Activated naive CD8-positive, alpha-beta T cell (primary cell): Measurements from ENCODE around the gene RALGAPA2.
A peak's percentile ranks its signal among the peaks of the same experiment; 100 is the strongest.

Experiments used
- H3K27ac Mint-ChIP-seq: one replicate; pipeline ENCODE4 v1.8.0; 2021; ENCODE audit warnings: mixed read lengths
- H3K27me3 Mint-ChIP-seq: one replicate; pipeline ENCODE4 v1.8.0; 2021; ENCODE audit warnings: mixed read lengths
- H3K36me3 Mint-ChIP-seq: one replicate; pipeline ENCODE4 v1.8.0; 2021; ENCODE audit warnings: mixed read lengths
- H3K4me1 Mint-ChIP-seq: one replicate; pipeline ENCODE4 v1.8.0; 2021; ENCODE audit warnings: low read depth, mixed read lengths
- H3K4me3 Mint-ChIP-seq: one replicate; pipeline ENCODE4 v1.8.0; 2021; ENCODE audit warnings: mild to moderate bottlenecking, mixed read lengths
- H3K9me3 Mint-ChIP-seq: one replicate; pipeline ENCODE4 v1.8.0; 2021; ENCODE audit warnings: low read depth, mixed read lengths

The RALGAPA2 gene

GRCh38 chr20:20446425-20447015 is 265.9 kb downstream of the RALGAPA2 start:
- no peaks in the 10 kb centered on the region for H3K9me3 Mint-ChIP-seq
- no peak overlapping the region for H3K27ac Mint-ChIP-seq
- H3K4me1 Mint-ChIP-seq, result peaks cover 2% of the 10 kb centered on the region
- peaks cover 7% of the 10 kb centered on the region for H3K36me3 Mint-ChIP-seq
- H3K4me3 Mint-ChIP-seq, result no peak overlapping the region
- no peaks in the 10 kb centered on the region for H3K27me3 Mint-ChIP-seq

- H3K36me3 Mint-ChIP-seq, result peaks cover 7% of the 10 kb centered on the region
- H3K27me3 Mint-ChIP-seq, result no peaks in the 10 kb centered on the region
- H3K4me3 Mint-ChIP-seq, result no peak overlapping the region
- H3K27ac Mint-ChIP-seq, result no peak overlapping the region
- peaks cover 2% of the 10 kb centered on the region for H3K4me1 Mint-ChIP-seq
- no peaks in the 10 kb centered on the region for H3K9me3 Mint-ChIP-seq
Observed at GRCh38 chr20:20446001-20446400, 266.4 kb downstream of the RALGAPA2 start.

GRCh38 chr20:20443504-20443903 is 268.9 kb downstream of the RALGAPA2 start:
- Mint-ChIP-seq H3K4me3 (no peak overlapping the region), H3K36me3 (peaks cover 5% of the 10 kb centered on the region), H3K27ac (no peak overlapping the region), H3K9me3 (no peaks in the 10 kb centered on the region), H3K4me1 (no peaks in the 10 kb centered on the region), H3K27me3 (no peaks in the 10 kb centered on the region)

GRCh38 chr20:20442466-20442865 is 270.0 kb downstream of the RALGAPA2 start:
- H3K4me1 Mint-ChIP-seq, result no peaks in the 10 kb centered on the region
- peaks cover 7% of the 10 kb centered on the region for H3K36me3 Mint-ChIP-seq
- H3K27me3 Mint-ChIP-seq, result no peaks in the 10 kb centered on the region
- H3K4me3 Mint-ChIP-seq, result no peak overlapping the region
- H3K9me3 Mint-ChIP-seq, result no peaks in the 10 kb centered on the region
- no peak overlapping the region for H3K27ac Mint-ChIP-seq

- H3K36me3 Mint-ChIP-seq, result peaks cover 7% of the 10 kb centered on the region
- H3K27me3 Mint-ChIP-seq, result no peaks in the 10 kb centered on the region
- H3K27ac Mint-ChIP-seq, result no peak overlapping the region
- no peaks in the 10 kb centered on the region for H3K9me3 Mint-ChIP-seq
- H3K4me3 Mint-ChIP-seq, result no peak overlapping the region
- H3K4me1 Mint-ChIP-seq, result no peaks in the 10 kb centered on the region
Observed at GRCh38 chr20:20440886-20441658, 271.4 kb downstream of the RALGAPA2 start.

- Mint-ChIP-seq H3K4me3 (no peak overlapping the region), H3K9me3 (no peaks in the 10 kb centered on the region), H3K27ac (no peak overlapping the region), H3K36me3 (peaks cover 7% of the 10 kb centered on the region), H3K4me1 (no peaks in the 10 kb centered on the region), H3K27me3 (no peaks in the 10 kb centered on the region)
Observed at GRCh38 chr20:20440481-20440880, 272.0 kb downstream of the RALGAPA2 start.

- Mint-ChIP-seq H3K4me3 (no peak overlapping the region), H3K27ac (no peak overlapping the region), H3K36me3 (peaks cover 5% of the 10 kb centered on the region), H3K4me1 (no peaks in the 10 kb centered on the region), H3K9me3 (no peaks in the 10 kb centered on the region), H3K27me3 (no peaks in the 10 kb centered on the region)
Observed at GRCh38 chr20:20439602-20440190, 272.7 kb downstream of the RALGAPA2 start.

GRCh38 chr20:20437314-20437713 is 275.1 kb downstream of the RALGAPA2 start:
- Mint-ChIP-seq H3K4me3 (no peak overlapping the region), H3K27ac (no peak overlapping the region), H3K4me1 (no peaks in the 10 kb centered on the region), H3K36me3 (peaks cover 5% of the 10 kb centered on the region), H3K9me3 (no peaks in the 10 kb centered on the region), H3K27me3 (no peaks in the 10 kb centered on the region)

GRCh38 chr20:20436689-20437088 is 275.8 kb downstream of the RALGAPA2 start:
- no peaks in the 10 kb centered on the region for H3K9me3 Mint-ChIP-seq
- H3K27ac Mint-ChIP-seq, result no peak overlapping the region
- no peak overlapping the region for H3K4me3 Mint-ChIP-seq
- H3K27me3 Mint-ChIP-seq, result no peaks in the 10 kb centered on the region
- H3K36me3 Mint-ChIP-seq, result peaks cover 5% of the 10 kb centered on the region
- H3K4me1 Mint-ChIP-seq, result no peaks in the 10 kb centered on the region

- no peak overlapping the region for H3K27ac Mint-ChIP-seq
- no peaks in the 10 kb centered on the region for H3K9me3 Mint-ChIP-seq
- H3K27me3 Mint-ChIP-seq, result no peaks in the 10 kb centered on the region
- H3K4me1 Mint-ChIP-seq, result no peaks in the 10 kb centered on the region
- H3K36me3 Mint-ChIP-seq, result peaks cover 5% of the 10 kb centered on the region
- no peak overlapping the region for H3K4me3 Mint-ChIP-seq
Observed at GRCh38 chr20:20435453-20435852, 277.0 kb downstream of the RALGAPA2 start.

GRCh38 chr20:20432618-20433286 is 279.7 kb downstream of the RALGAPA2 start:
- peaks cover 1% of the 10 kb centered on the region for H3K4me1 Mint-ChIP-seq
- H3K9me3 Mint-ChIP-seq, result no peaks in the 10 kb centered on the region
- H3K27ac Mint-ChIP-seq, result no peak overlapping the region
- no peaks in the 10 kb centered on the region for H3K27me3 Mint-ChIP-seq
- H3K36me3 Mint-ChIP-seq, result peaks cover 5% of the 10 kb centered on the region
- no peak overlapping the region for H3K4me3 Mint-ChIP-seq

- Mint-ChIP-seq H3K27ac (no peak overlapping the region), H3K9me3 (no peaks in the 10 kb centered on the region), H3K27me3 (no peaks in the 10 kb centered on the region), H3K4me3 (no peak overlapping the region), H3K36me3 (peaks cover 2% of the 10 kb centered on the region), H3K4me1 (peaks cover 1% of the 10 kb centered on the region)
Observed at GRCh38 chr20:20430066-20430465, 282.4 kb downstream of the RALGAPA2 start.

GRCh38 chr20:20428067-20428466 is 284.4 kb downstream of the RALGAPA2 start:
- peaks cover 1% of the 10 kb centered on the region for H3K4me1 Mint-ChIP-seq
- no peaks in the 10 kb centered on the region for H3K27me3 Mint-ChIP-seq
- no peak overlapping the region for H3K4me3 Mint-ChIP-seq
- peaks cover 7% of the 10 kb centered on the region for H3K36me3 Mint-ChIP-seq
- H3K9me3 Mint-ChIP-seq, result no peaks in the 10 kb centered on the region
- H3K27ac Mint-ChIP-seq, result no peak overlapping the region

GRCh38 chr20:20427227-20427864 is 285.1 kb downstream of the RALGAPA2 start:
- no peak overlapping the region for H3K4me3 Mint-ChIP-seq
- no peaks in the 10 kb centered on the region for H3K9me3 Mint-ChIP-seq
- H3K27ac Mint-ChIP-seq, result no peak overlapping the region
- H3K4me1 Mint-ChIP-seq, result peaks cover 1% of the 10 kb centered on the region
- H3K36me3 Mint-ChIP-seq, result peaks cover 13% of the 10 kb centered on the region
- H3K27me3 Mint-ChIP-seq, result no peaks in the 10 kb centered on the region

- Mint-ChIP-seq H3K4me1 (peaks cover 1% of the 10 kb centered on the region), H3K36me3 (peaks cover 16% of the 10 kb centered on the region), H3K27me3 (no peaks in the 10 kb centered on the region), H3K4me3 (no peak overlapping the region), H3K27ac (peak overlapping the region; percentile 17), H3K9me3 (no peaks in the 10 kb centered on the region)
Observed at GRCh38 chr20:20426655-20426907, 285.9 kb downstream of the RALGAPA2 start.
